B cell (primary cell): ENCODE measurements around the gene WDFY4. TPM values are rescaled to one million over a fixed set of nuclear protein-coding genes. Genes with fewer than 3 reads are reported as not detected.

Experiments
- ATAC-seq: fragments of 200-7000 bp; cut with Tn5 transposase; one replicate; pipeline ENCODE4 v1.10.0; 2021; ENCODE audit warnings: low read depth, mild to moderate bottlenecking, moderate number of reproducible peaks, moderate library complexity
- CTCF ChIA-PET: fragments of 350-600 bp; sonication (Branson Sonifier 250); formaldehyde crosslinking; loops from one replicate; lab custom pipeline; 2021; ENCODE audit warnings: antibody characterized with exemption, inconsistent platforms; lab: Charles Lee
- POLR2A ChIA-PET: fragments of 350-600 bp; sonication (Branson Sonifier 250); formaldehyde crosslinking; loops from one replicate; lab custom pipeline; 2021; ENCODE audit warnings: antibody characterized with exemption; lab: Charles Lee
- DNase-seq: peaks from one replicate; pipeline ENCODE4 v3.0.0; 2013
- H2AFZ ChIP-seq: 2 replicates; pipeline ENCODE4 v1.6.1; 2012; ENCODE audit warnings: mild to moderate bottlenecking, low read depth, low read length; ENCODE audit not compliant: insufficient read depth, poor library complexity, severe bottlenecking
- H3K27ac ChIP-seq, 2 donors: 1 replicate in 1 of 2; 2 replicates in 1 of 2; pipeline ENCODE4 v1.5.1; 2012 to 2013; ENCODE audit warnings: low read length in 2 of 2, mild to moderate bottlenecking in 2 of 2, moderate library complexity in 1 of 2
- H3K27me3 ChIP-seq, 4 experiments: fragments of 200-600 bp in 1 of 4; sonication (generic) in 1 of 4; replicated peaks in 1 of 4; 1 replicate in 2 of 4; 2 replicates in 2 of 4; pipeline versions ENCODE4 v1.6.1 to v1.7.0; 2013 to 2016; ENCODE audit warnings: low read length in 3 of 4, mild to moderate bottlenecking in 2 of 4, mixed read lengths in 1 of 4, moderate library complexity in 1 of 4; ENCODE audit not compliant: insufficient read depth in 4 of 4, control insufficient read depth in 3 of 4; ENCODE audit errors: control extremely low read depth in 1 of 4
- H3K36me3 ChIP-seq, 2 experiments: replicated peaks in 1 of 2; 1 replicate in 1 of 2; 2 replicates in 1 of 2; pipeline versions ENCODE4 v1.6.1 to v1.7.1; 2013; ENCODE audit warnings: low read length in 1 of 2; ENCODE audit not compliant: insufficient read depth in 2 of 2, control insufficient read depth in 1 of 2; ENCODE audit errors: control extremely low read depth in 1 of 2, extremely low read depth in 1 of 2
- H3K4me1 ChIP-seq, 2 donors: fragments of 200-600 bp in 1 of 2; sonication (generic) in 1 of 2; 1 replicate in 1 of 2; 2 replicates in 1 of 2; pipeline versions ENCODE4 v1.5.1 to v1.6.1; 2013 to 2017; ENCODE audit warnings: low read length in 2 of 2; ENCODE audit not compliant: control insufficient read depth in 2 of 2, insufficient read depth in 2 of 2
- H3K4me2 ChIP-seq: replicated peaks from 2 replicates; pipeline ENCODE3; 2012; ENCODE audit warnings: mild to moderate bottlenecking, low read depth, low read length; ENCODE audit not compliant: poor library complexity, severe bottlenecking
- H3K4me3 ChIP-seq, 5 experiments: fragments of 200-600 bp in 1 of 5; sonication (generic) in 1 of 5; 1 replicate in 3 of 5; 2 replicates in 2 of 5; pipeline versions ENCODE4 v1.5.1 to v1.7.0; 2011 to 2016; ENCODE audit warnings: low read length in 4 of 5, mild to moderate bottlenecking in 4 of 5, low read depth in 2 of 5, control low read depth in 1 of 5, moderate library complexity in 1 of 5; ENCODE audit not compliant: insufficient read depth in 1 of 5; ENCODE audit errors: control extremely low read depth in 1 of 5, extremely low read depth in 1 of 5
- H3K79me2 ChIP-seq: fragments of 200-600 bp; sonication (generic); one replicate; pipeline ENCODE4 v1.6.0; 2016; ENCODE audit warnings: low read length; ENCODE audit not compliant: control insufficient read depth, insufficient read depth
- H3K9ac ChIP-seq: fragments of 200-600 bp; sonication (generic); 2 replicates; pipeline ENCODE4 v1.6.1; 2017; ENCODE audit warnings: mild to moderate bottlenecking, low read length, moderate library complexity
- H3K9me3 ChIP-seq, 3 donors: one replicate each; pipeline versions ENCODE4 v1.6.1 to v1.7.1; 2013; ENCODE audit warnings: low read length in 2 of 3; ENCODE audit not compliant: control insufficient read depth in 2 of 3, insufficient read depth in 1 of 3; ENCODE audit errors: control extremely low read depth in 1 of 3
- H4K20me1 ChIP-seq: 2 replicates; pipeline ENCODE4 v1.6.0; 2012; ENCODE audit warnings: mild to moderate bottlenecking, low read length; ENCODE audit not compliant: insufficient read depth, control insufficient read depth, poor library complexity, severe bottlenecking
- H3K27ac Mint-ChIP-seq: one replicate; pipeline ENCODE4 v1.8.0; 2021; ENCODE audit warnings: mixed read lengths
- H3K27me3 Mint-ChIP-seq: one replicate; pipeline ENCODE4 v1.8.0; 2021; ENCODE audit warnings: mixed read lengths
- H3K4me1 Mint-ChIP-seq: one replicate; pipeline ENCODE4 v1.8.0; 2021; ENCODE audit warnings: mixed read lengths
- H3K4me3 Mint-ChIP-seq: one replicate; pipeline ENCODE4 v1.8.0; 2021; ENCODE audit warnings: mixed read lengths
- H3K9me3 Mint-ChIP-seq: one replicate; pipeline ENCODE4 v1.8.0; 2022; ENCODE audit warnings: mixed read lengths; ENCODE audit not compliant: insufficient read depth
- EZH2 ChIP-seq: IDR thresholded peaks from 2 replicates; pipeline ENCODE4 v1.6.1; 2012; ENCODE audit warnings: borderline replicate concordance, low read depth, mild to moderate bottlenecking, moderate library complexity, low read length; ENCODE audit not compliant: insufficient read depth, poor library complexity, severe bottlenecking
- WGBS: methylation state at CpG from one replicate; pipeline ENCODE4 v1.1.5; 2013; ENCODE audit warnings: missing lambda C conversion rate; ENCODE audit not compliant: insufficient coverage; 5-methylcytosine and 5-hydroxymethylcytosine counted together
- intact Hi-C: fragments of 100-400 bp; cut with micrococcal nuclease; formaldehyde crosslinking; loops from one replicate; pipeline ENCODE4 v1.10.0; 2022
- polyA plus RNA-seq: library from polyadenylated mRNA; depleted of rRNA; stranded (reverse); fragments of >200 nt; gene quantifications from 2 replicates; pipeline ENCODE4 v1.2.3, GENCODE V29; 2012
- total RNA-seq, 2 donors: library from RNA; stranded (reverse); fragments of 120-200 nt in 1 of 2; gene quantifications; 1 replicate in 1 of 2; 2 replicates in 1 of 2; pipeline versions ENCODE4 v1.2.3 to v1.2.4, GENCODE V29; 2013 to 2022
- TF ChIP-seq, protein P1 (sequence below): fragments of 200-600 bp; IDR thresholded peaks from one replicate; pipeline ENCODE4 v1.8.0; 2022; ENCODE audit warnings: antibody characterized with exemption, mild to moderate bottlenecking

Gene WDFY4
- total and polyA plus RNA-seq, 2 donors (not counting 1 experiment from before 2014, with no cell fraction given): 262 to 560 TPM

DNA sequence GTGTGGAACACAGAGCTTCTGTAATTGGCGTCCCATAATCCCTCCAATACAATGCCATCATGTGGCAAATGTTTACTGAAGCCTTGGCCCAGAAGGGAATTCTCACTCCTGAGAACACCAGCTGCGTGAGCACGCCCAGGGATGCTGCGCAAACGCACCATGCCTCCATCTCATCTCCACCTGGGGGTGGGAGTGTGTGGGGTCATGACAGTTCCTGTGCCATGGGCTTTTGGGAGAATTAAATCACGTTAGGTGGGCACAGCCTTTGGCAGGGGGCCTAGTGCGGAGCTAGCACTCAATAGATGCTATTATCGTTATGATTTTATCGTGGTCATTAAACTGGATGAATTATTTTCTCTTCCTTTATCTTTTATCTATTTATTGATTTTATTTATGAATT lies 15.8 kb downstream of the WDFY4 start:
- no peak overlapping the region for H3K9ac ChIP-seq
- peaks cover 0 to 85% of the 10 kb centered on the region in 2 experiments for H3K36me3 ChIP-seq
- no peak overlapping the region for H2AFZ ChIP-seq
- POLR2A ChIA-PET: interaction anchor here (0.6 to 2.6 kb wide), 5 partner anchors 13 to 42 kb away, joined by 4 to 9 read pairs (median 6); partner anchors contain the start of gene WDFY4
- WGBS: 100% methylated on average over 5 of the region's 9 CpGs
- H3K4me1 ChIP-seq: peaks cover 85 to 99% of the 10 kb centered on the region in 2 donors
- H3K4me2 ChIP-seq: no peak overlapping the region
- peak overlapping the region in 1 of 2 donors; percentile 68 for H3K27ac ChIP-seq
- ATAC-seq (no peak), DNase-seq (no peak)
- H3K4me3 ChIP-seq: no peak overlapping the region
- H3K9me3 ChIP-seq: no peaks in the 10 kb centered on the region
- no peaks in the 10 kb centered on the region for H3K9me3 Mint-ChIP-seq
- CTCF ChIA-PET: interaction anchor here (0.8 to 15.9 kb wide), 11 partner anchors 11 to 38 kb away, joined by 3 to 521 read pairs (median 4); partner anchors contain the start of gene WDFY4
- peak overlapping the region; percentile 75 for H3K27ac Mint-ChIP-seq
- no peaks in the 10 kb centered on the region for H3K27me3 ChIP-seq
- peaks cover 100% of the 10 kb centered on the region for H3K79me2 ChIP-seq
- no peak for TF ChIP-seq EZH2
- TF ChIP-seq, protein P1, sequence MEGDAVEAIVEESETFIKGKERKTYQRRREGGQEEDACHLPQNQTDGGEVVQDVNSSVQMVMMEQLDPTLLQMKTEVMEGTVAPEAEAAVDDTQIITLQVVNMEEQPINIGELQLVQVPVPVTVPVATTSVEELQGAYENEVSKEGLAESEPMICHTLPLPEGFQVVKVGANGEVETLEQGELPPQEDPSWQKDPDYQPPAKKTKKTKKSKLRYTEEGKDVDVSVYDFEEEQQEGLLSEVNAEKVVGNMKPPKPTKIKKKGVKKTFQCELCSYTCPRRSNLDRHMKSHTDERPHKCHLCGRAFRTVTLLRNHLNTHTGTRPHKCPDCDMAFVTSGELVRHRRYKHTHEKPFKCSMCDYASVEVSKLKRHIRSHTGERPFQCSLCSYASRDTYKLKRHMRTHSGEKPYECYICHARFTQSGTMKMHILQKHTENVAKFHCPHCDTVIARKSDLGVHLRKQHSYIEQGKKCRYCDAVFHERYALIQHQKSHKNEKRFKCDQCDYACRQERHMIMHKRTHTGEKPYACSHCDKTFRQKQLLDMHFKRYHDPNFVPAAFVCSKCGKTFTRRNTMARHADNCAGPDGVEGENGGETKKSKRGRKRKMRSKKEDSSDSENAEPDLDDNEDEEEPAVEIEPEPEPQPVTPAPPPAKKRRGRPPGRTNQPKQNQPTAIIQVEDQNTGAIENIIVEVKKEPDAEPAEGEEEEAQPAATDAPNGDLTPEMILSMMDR: no peak
- peaks cover 100% of the 10 kb centered on the region for H4K20me1 ChIP-seq
- peaks cover 96% of the 10 kb centered on the region for H3K4me1 Mint-ChIP-seq
- H3K4me3 Mint-ChIP-seq: peak overlapping the region; percentile 30
- H3K27me3 Mint-ChIP-seq: no peaks in the 10 kb centered on the region
- intact Hi-C loops: loop anchor here (1.0 to 5.0 kb wide), 3 partner anchors 15 to 148 kb away; no protein-coding TSS in a partner anchor

- intact Hi-C loops: loop anchor here (1.0 to 5.0 kb wide), 3 partner anchors 41 to 149 kb away; no protein-coding TSS in a partner anchor
- WGBS: 25% methylated on average over 4 of the region's 8 CpGs
- Histone ChIP-seq H3K4me3 (no peak overlapping the region), H3K4me2 (peak overlapping the region; percentile 28), H3K9ac (no peak overlapping the region), H3K36me3 (peaks cover 0 to 77% of the 10 kb centered on the region in 2 experiments), H3K27ac (peak overlapping the region in 1 of 2 donors; percentile 66), H3K27me3 (no peaks in the 10 kb centered on the region), H3K4me1 (peaks cover 87 to 98% of the 10 kb centered on the region in 2 donors), H3K9me3 (no peaks in the 10 kb centered on the region), H3K79me2 (peaks cover 100% of the 10 kb centered on the region), H2AFZ (no peak overlapping the region), H4K20me1 (peaks cover 100% of the 10 kb centered on the region)
- TF ChIP-seq, protein P1: peak; percentile 70
- no peak for TF ChIP-seq EZH2
- ChIA-PET CTCF (interaction anchor here (0.6 to 15.9 kb wide), 17 partner anchors 10 to 338 kb away, joined by 3 to 521 read pairs (median 6); partner anchors contain the start of gene WDFY4), POLR2A (interaction anchor here (0.6 to 2.6 kb wide), 5 partner anchors 16 to 43 kb away, joined by 4 to 8 read pairs (median 6); partner anchors contain the start of gene WDFY4)
- peak overlapping the region; percentile 88 for H3K27ac Mint-ChIP-seq
- no peaks in the 10 kb centered on the region for H3K27me3 Mint-ChIP-seq
- H3K4me1 Mint-ChIP-seq: peaks cover 96% of the 10 kb centered on the region
- ATAC-seq: peak; percentile 37
- peak; percentile 62 for DNase-seq
- peak overlapping the region; percentile 58 for H3K4me3 Mint-ChIP-seq
- no peaks in the 10 kb centered on the region for H3K9me3 Mint-ChIP-seq
These were observed 16.6 kb downstream of the WDFY4 start for GRCh38 chr10:48701139-48701901.
